ELF-1 (cell line): ENCODE measurements around the gene C1orf94.
A peak's percentile ranks its signal among the peaks of the same experiment; 100 is the strongest.

Experiments
- DNase-seq: peaks from one replicate; pipeline ENCODE4 v3.0.0-alpha.2; 2016; ENCODE audit warnings: low read depth, low spot score

C1orf94 gene

GRCh38 chr1:34262023-34262853 lies 85.5 kb downstream of the C1orf94 start:
- no peak for DNase-seq

- DNase-seq = no peak
These were observed 86.2 kb downstream of the C1orf94 start for GRCh38 chr1:34262921-34263320.

DNA sequence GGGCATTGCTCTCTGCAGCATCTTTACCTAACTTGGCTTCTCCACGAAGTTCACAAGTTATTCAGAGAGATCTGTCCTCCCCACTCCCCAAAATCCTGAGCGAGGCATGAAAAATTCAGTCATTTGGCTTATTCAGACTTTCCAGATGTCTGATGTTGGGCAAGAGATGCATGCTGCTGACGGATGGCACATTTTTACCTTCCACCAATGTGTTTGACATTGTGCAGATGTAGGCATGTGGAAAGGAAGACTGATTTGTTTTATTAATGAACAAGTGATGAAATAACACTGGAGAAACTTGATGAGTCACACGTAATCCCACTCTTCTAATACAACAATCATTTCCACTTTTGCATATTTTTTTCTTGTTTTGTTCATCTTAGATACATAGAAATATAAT lies 86.7 kb downstream of the C1orf94 start:
- DNase-seq = no peak

- DNase-seq = no peak
These were observed 88.7 kb downstream of the C1orf94 start for GRCh38 chr1:34265396-34265795.

- DNase-seq = peak; percentile 52
These were observed 89.6 kb downstream of the C1orf94 start for GRCh38 chr1:34266127-34266951.

- no peak for DNase-seq
These were observed 90.6 kb downstream of the C1orf94 start for GRCh38 chr1:34267326-34267725.

DNA sequence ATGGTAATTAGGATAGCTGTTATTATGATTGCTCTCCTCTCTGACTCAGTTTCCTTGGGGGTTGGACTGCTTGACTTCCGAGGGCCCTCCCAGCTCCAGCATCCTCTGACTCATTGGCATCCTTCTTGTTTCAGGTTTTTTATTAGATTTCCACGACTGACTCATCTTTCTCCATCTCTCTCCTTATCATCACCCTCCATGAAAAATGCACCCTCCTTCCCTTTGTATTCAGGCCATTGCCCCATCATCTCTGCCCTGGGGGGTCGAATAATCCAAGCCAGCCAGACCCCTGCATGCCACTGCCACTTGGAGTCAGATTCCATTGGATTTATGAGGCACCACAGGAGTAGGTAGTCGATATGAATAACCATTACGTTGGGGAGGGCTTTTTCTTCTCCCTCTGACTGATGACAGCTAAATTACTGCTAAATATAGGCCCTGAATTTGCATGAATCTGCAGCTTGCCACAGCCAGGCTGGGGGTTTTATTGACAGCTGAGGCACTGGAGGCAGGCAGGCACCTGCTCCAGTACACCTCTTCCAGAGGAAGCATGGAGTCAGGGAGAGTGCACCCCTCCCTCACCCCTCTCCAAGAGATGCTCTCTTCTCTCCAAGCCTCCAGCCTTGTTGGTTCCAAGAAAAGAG lies 91.7 kb downstream of the C1orf94 start:
- DNase-seq = no peak
